H1 (cell line): Measurements from ENCODE around the gene COIL. TPM values are rescaled to one million over a fixed set of nuclear protein-coding genes. Genes with fewer than 3 reads are reported as not detected.

ENCODE experiments used
- CTCF ChIA-PET: fragments of 300-600 bp; sonication (Branson Sonifier 250); formaldehyde crosslinking; loops from one replicate; lab custom pipeline; 2021; ENCODE audit not compliant: partially characterized antibody; lab: Charles Lee
- POLR2A ChIA-PET: fragments of 300-600 bp; sonication (Branson Sonifier 250); formaldehyde crosslinking; loops from one replicate; lab custom pipeline; 2021; ENCODE audit warnings: inconsistent platforms; ENCODE audit not compliant: partially characterized antibody; lab: Charles Lee
- DNase-seq, 2 experiments: peaks; one replicate each; pipeline versions ENCODE4 v3.0.0 to v3.0.0-alpha.2; 2010 to 2022; ENCODE audit warnings: low spot score in 2 of 2, low read depth in 1 of 2, mixed read lengths in 1 of 2
- FAIRE-seq: peaks from 2 replicates; lab custom pipeline; 2011; peaks lifted over from hg19 to GRCh38; lab: Jason Lieb, UNC
- H2AFZ ChIP-seq: 2 replicates; pipeline ENCODE4 v1.8.1; 2012; ENCODE audit warnings: low read length, inconsistent platforms
- H2AK5ac ChIP-seq: 2 replicates; pipeline ENCODE4 v1.6.1; 2013; ENCODE audit warnings: low read depth, low read length
- H2BK120ac ChIP-seq: replicated peaks from 2 replicates; pipeline ENCODE3; 2013; ENCODE audit warnings: low read depth, low read length, inconsistent platforms
- H2BK12ac ChIP-seq: 2 replicates; pipeline ENCODE4 v1.6.1; 2013; ENCODE audit warnings: low read depth, low read length
- H2BK15ac ChIP-seq: 2 replicates; pipeline ENCODE4 v1.6.1; 2013; ENCODE audit warnings: low read length
- H2BK20ac ChIP-seq: 2 replicates; pipeline ENCODE4 v1.6.1; 2013; ENCODE audit warnings: low read length
- H2BK5ac ChIP-seq: 2 replicates; pipeline ENCODE4 v1.6.1; 2013; ENCODE audit warnings: low read depth, low read length
- H3K14ac ChIP-seq: 2 replicates; pipeline ENCODE4 v1.6.1; 2013; ENCODE audit warnings: inconsistent platforms; ENCODE audit not compliant: insufficient read length
- H3K18ac ChIP-seq: 2 replicates; pipeline ENCODE4 v1.6.1; 2013; ENCODE audit warnings: low read length; ENCODE audit errors: extremely low read depth
- H3K23ac ChIP-seq: 2 replicates; pipeline ENCODE4 v1.6.1; 2013; ENCODE audit warnings: inconsistent platforms; ENCODE audit not compliant: insufficient read length
- H3K23me2 ChIP-seq: 2 replicates; pipeline ENCODE4 v1.6.1; 2013; ENCODE audit warnings: low read depth, low read length
- H3K27ac ChIP-seq: 2 replicates; pipeline ENCODE4 v1.6.1; 2011; ENCODE audit warnings: low read depth, low read length, inconsistent platforms
- H3K27me3 ChIP-seq, 4 experiments: replicated peaks in 1 of 4; 1 replicate in 1 of 4; 2 replicates in 3 of 4; pipeline versions ENCODE4 v1.6.1 to v1.8.1; 2011 to 2013; ENCODE audit warnings: low read length in 3 of 4, mild to moderate bottlenecking in 3 of 4, inconsistent platforms in 2 of 4, mixed read lengths in 2 of 4, moderate library complexity in 1 of 4; ENCODE audit not compliant: control insufficient read depth in 3 of 4, insufficient read depth in 3 of 4; ENCODE audit errors: extremely low read depth in 1 of 4
- H3K36me3 ChIP-seq, 4 experiments: 2 replicates each; pipeline versions ENCODE4 v1.6.1 to v1.8.1; 2011 to 2013; ENCODE audit warnings: mild to moderate bottlenecking in 4 of 4, low read length in 3 of 4, moderate library complexity in 2 of 4, control low read depth in 1 of 4, inconsistent platforms in 1 of 4; ENCODE audit not compliant: insufficient read depth in 4 of 4, control insufficient read depth in 2 of 4
- H3K4ac ChIP-seq: replicated peaks from 2 replicates; pipeline ENCODE3; 2013; ENCODE audit warnings: low read length, low read depth, mixed read lengths, inconsistent platforms; ENCODE audit not compliant: insufficient read length
- H3K4me1 ChIP-seq, 4 experiments: replicated peaks in 1 of 4; 1 replicate in 1 of 4; 2 replicates in 3 of 4; pipeline versions ENCODE4 v1.6.1 to v1.8.1; 2011 to 2013; ENCODE audit warnings: low read length in 3 of 4, inconsistent platforms in 2 of 4, mixed read lengths in 1 of 4; ENCODE audit not compliant: insufficient read depth in 4 of 4, control insufficient read depth in 3 of 4
- H3K4me2 ChIP-seq, 2 experiments: 2 replicates each; pipeline versions ENCODE4 v1.6.1 to v1.8.1; 2011 to 2013; ENCODE audit warnings: low read depth in 2 of 2, low read length in 2 of 2, control low read depth in 1 of 2, inconsistent platforms in 1 of 2, mild to moderate bottlenecking in 1 of 2; ENCODE audit not compliant: insufficient read depth in 1 of 2
- H3K4me3 ChIP-seq, 4 experiments: fragments of 200-600, 300-600 bp in 1 of 4; sonication (generic), shearing (Covaris generic), sonication (Bioruptor Twin) in 1 of 4; 2 replicates each; pipeline versions ENCODE4 v1.5.1 to v1.8.1; 2011 to 2016; ENCODE audit warnings: low read length in 4 of 4, low read depth in 3 of 4, control low read depth in 2 of 4, inconsistent platforms in 2 of 4, mild to moderate bottlenecking in 2 of 4, mixed read lengths in 1 of 4, moderate library complexity in 1 of 4; ENCODE audit not compliant: insufficient read depth in 2 of 4; ENCODE audit errors: extremely low read depth in 1 of 4
- H3K56ac ChIP-seq: replicated peaks from 2 replicates; pipeline ENCODE3; 2013; ENCODE audit warnings: low read depth, mild to moderate bottlenecking, mixed read lengths, low read length, inconsistent platforms; ENCODE audit not compliant: insufficient read length
- H3K79me1 ChIP-seq: 2 replicates; pipeline ENCODE4 v1.6.1; 2013; ENCODE audit warnings: low read depth, low read length, control low read depth
- H3K79me2 ChIP-seq, 2 experiments: 2 replicates each; pipeline versions ENCODE4 v1.6.1 to v1.8.1; 2012 to 2013; ENCODE audit warnings: low read length in 2 of 2, mild to moderate bottlenecking in 2 of 2, inconsistent platforms in 1 of 2; ENCODE audit not compliant: insufficient read depth in 2 of 2, control insufficient read depth in 1 of 2
- H3K9ac ChIP-seq, 4 experiments: replicated peaks in 1 of 4; 1 replicate in 1 of 4; 2 replicates in 3 of 4; pipeline versions ENCODE4 v1.6.1 to v1.8.1; 2011 to 2013; ENCODE audit warnings: low read depth in 3 of 4, low read length in 3 of 4, control low read depth in 2 of 4, mild to moderate bottlenecking in 2 of 4, moderate library complexity in 2 of 4, inconsistent platforms in 1 of 4; ENCODE audit errors: extremely low read depth in 1 of 4
- H3K9me3 ChIP-seq, 2 experiments: 2 replicates each; pipeline versions ENCODE4 v1.6.1 to v1.8.1; 2012 to 2013; ENCODE audit warnings: mild to moderate bottlenecking in 2 of 2, moderate library complexity in 2 of 2, control low read depth in 1 of 2, inconsistent platforms in 1 of 2, low read depth in 1 of 2, low read length in 1 of 2, mixed read lengths in 1 of 2; ENCODE audit not compliant: insufficient read depth in 2 of 2
- H4K20me1 ChIP-seq, 2 experiments: replicated peaks in 1 of 2; 2 replicates each; pipeline versions ENCODE3 to v1.8.1; 2011 to 2013; ENCODE audit warnings: inconsistent platforms in 2 of 2, low read length in 2 of 2, mild to moderate bottlenecking in 1 of 2; ENCODE audit not compliant: insufficient read depth in 2 of 2, control insufficient read depth in 1 of 2
- H4K5ac ChIP-seq: 2 replicates; pipeline ENCODE4 v1.6.1; 2013; ENCODE audit warnings: low read length, low read depth, mixed read lengths, inconsistent platforms; ENCODE audit not compliant: insufficient read length
- H4K8ac ChIP-seq: 2 replicates; pipeline ENCODE4 v1.8.0; 2013; ENCODE audit warnings: mild to moderate bottlenecking, moderate library complexity, low read length, inconsistent platforms; ENCODE audit not compliant: insufficient read depth; ENCODE audit errors: extremely low read depth
- H4K91ac ChIP-seq: replicated peaks from 2 replicates; pipeline ENCODE3; 2013; ENCODE audit warnings: low read length, mixed read lengths, inconsistent platforms; ENCODE audit not compliant: insufficient read length
- CHD1 ChIP-seq: IDR thresholded peaks from 2 replicates; pipeline ENCODE4 v1.6.1; 2012; ENCODE audit warnings: low read depth, low read length, improper control_type of control experiment
- E2F6 ChIP-seq: IDR thresholded peaks from 2 replicates; pipeline ENCODE4 v1.6.1; 2012; ENCODE audit warnings: inconsistent platforms
- EGR1 ChIP-seq: IDR thresholded peaks from 2 replicates; pipeline ENCODE4 v1.6.1; 2011; ENCODE audit warnings: low read depth, low read length, borderline replicate concordance
- JUND ChIP-seq: IDR thresholded peaks from 2 replicates; pipeline ENCODE4 v1.6.1; 2011; ENCODE audit warnings: mild to moderate bottlenecking, improper control_type of control experiment, low read length
- SP1 ChIP-seq: IDR thresholded peaks from 2 replicates; pipeline ENCODE4 v1.6.1; 2011; ENCODE audit warnings: low read depth, low read length
- SP4 ChIP-seq: IDR thresholded peaks from 2 replicates; pipeline ENCODE4 v1.6.1; 2012; ENCODE audit warnings: low read length, inconsistent platforms
- TCF12 ChIP-seq: IDR thresholded peaks from 2 replicates; pipeline ENCODE4 v1.6.1; 2011; ENCODE audit warnings: low read depth, mild to moderate bottlenecking, low read length
- WGBS, 2 experiments: shearing (Covaris generic) in 1 of 2; methylation state at CpG; one replicate each; pipeline versions ENCODE4 v1.1.6 to v1.1.7; 2013 to 2015; ENCODE audit warnings: low lambda C conversion rate in 2 of 2, mixed read lengths in 2 of 2, inconsistent platforms in 1 of 2, low coverage in 1 of 2, missing lambda C conversion rate in 1 of 2; ENCODE audit not compliant: insufficient replicate concordance in 2 of 2, insufficient coverage in 1 of 2, insufficient read length in 1 of 2; ENCODE audit errors: extremely low coverage in 1 of 2, missing lambda C conversion rate in 1 of 2; 5-methylcytosine and 5-hydroxymethylcytosine counted together
- polyA plus RNA-seq, 7 experiments: library from polyadenylated mRNA; depleted of rRNA in 3 of 7; stranded (reverse) in 5 of 7; unstranded in 2 of 7; fragments of >200 nt in 5 of 7; fragments of 200-250 nt in 2 of 7; gene quantifications; 1 replicate in 5 of 7; 2 replicates in 1 of 7; 4 replicates in 1 of 7; pipeline versions ENCODE4 v1.2.1 to v1.2.3, GENCODE V29; 2011 to 2013; ENCODE audit warnings: missing spikeins in 2 of 7, mixed read lengths in 2 of 7
- total RNA-seq: library from RNA; stranded (reverse); fragmentation: NEBNext Ultra II Directional; extraction: Animal tissue kit (Norgen Biotek cat#: 25700); gene quantifications from 2 replicates; pipeline ENCODE4 v1.2.1, GENCODE V29; 2021
- TF ChIP-seq, protein P1 (sequence below): IDR thresholded peaks from 2 replicates; pipeline ENCODE4 v1.6.1; 2012; ENCODE audit warnings: low read length, inconsistent platforms
- TF ChIP-seq, protein P2 (sequence below), 3 experiments: IDR thresholded peaks; 1 replicate in 2 of 3; 2 replicates in 1 of 3; pipeline versions ENCODE4 v1.5.1 to v1.6.1; 2011; ENCODE audit warnings: low read length in 3 of 3, mild to moderate bottlenecking in 3 of 3, inconsistent platforms in 2 of 3, low read depth in 1 of 3, moderate library complexity in 1 of 3; ENCODE audit not compliant: insufficient read depth in 1 of 3; ENCODE audit errors: control extremely low read depth in 1 of 3

Gene COIL
- total and polyA plus RNA-seq, 2 of the 8 experiments (the other 6 are each of a cell fraction or from before 2014, with no cell fraction given) = 5.2 to 23.6 TPM

DNA sequence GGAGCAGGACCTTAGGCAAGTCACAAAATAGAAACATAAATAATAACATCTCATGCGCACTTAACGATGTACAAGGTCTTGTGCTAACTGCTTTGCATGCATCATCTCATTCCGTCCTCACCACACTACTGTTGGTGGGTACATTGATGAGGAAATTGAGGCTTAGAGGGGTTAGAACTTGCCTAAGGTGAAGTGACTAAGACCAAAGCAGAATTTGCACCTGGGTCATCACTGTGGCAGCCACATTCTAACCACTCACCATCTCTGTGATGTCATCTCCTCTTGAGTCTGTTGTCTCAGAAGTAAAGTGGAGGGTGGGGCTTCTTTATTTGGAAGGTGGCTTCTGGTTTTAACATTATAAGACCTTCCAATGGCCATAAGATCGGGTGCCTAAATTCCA, 26.6 kb downstream of the COIL start:
- Histone ChIP-seq H3K23ac (no peak overlapping the region), H3K4ac (no peak overlapping the region), H3K36me3 (peaks cover 0 to 35% (median 22%) of the 10 kb centered on the region in 4 experiments; a peak in 6 of 8 replicates), H3K4me2 (no peak overlapping the region), H3K4me1 (no peaks in the 10 kb centered on the region), H3K9me3 (peaks cover 13 to 30% of the 10 kb centered on the region in 2 experiments), H3K9ac (no peak overlapping the region), H2AK5ac (no peak overlapping the region), H3K27ac (no peak overlapping the region), H3K18ac (no peak overlapping the region), H3K79me2 (no peaks in the 10 kb centered on the region)
- DNase-seq = no peak
- POLR2A ChIA-PET = interaction anchor here (1.5 kb wide), 1 partner anchor 18 kb away, joined by 3 read pairs; no protein-coding TSS in a partner anchor
- FAIRE-seq = no peak
- TF ChIP-seq CHD1 = no peak
- no peak for TF ChIP-seq JUND
- no peak for TF ChIP-seq SP4
- TF ChIP-seq, protein P1, sequence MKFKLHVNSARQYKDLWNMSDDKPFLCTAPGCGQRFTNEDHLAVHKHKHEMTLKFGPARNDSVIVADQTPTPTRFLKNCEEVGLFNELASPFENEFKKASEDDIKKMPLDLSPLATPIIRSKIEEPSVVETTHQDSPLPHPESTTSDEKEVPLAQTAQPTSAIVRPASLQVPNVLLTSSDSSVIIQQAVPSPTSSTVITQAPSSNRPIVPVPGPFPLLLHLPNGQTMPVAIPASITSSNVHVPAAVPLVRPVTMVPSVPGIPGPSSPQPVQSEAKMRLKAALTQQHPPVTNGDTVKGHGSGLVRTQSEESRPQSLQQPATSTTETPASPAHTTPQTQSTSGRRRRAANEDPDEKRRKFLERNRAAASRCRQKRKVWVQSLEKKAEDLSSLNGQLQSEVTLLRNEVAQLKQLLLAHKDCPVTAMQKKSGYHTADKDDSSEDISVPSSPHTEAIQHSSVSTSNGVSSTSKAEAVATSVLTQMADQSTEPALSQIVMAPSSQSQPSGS = no peak
- no peak for TF ChIP-seq TCF12
- TF ChIP-seq EGR1 = no peak
- no peak for TF ChIP-seq SP1
- TF ChIP-seq E2F6 = no peak
- TF ChIP-seq, protein P2, sequence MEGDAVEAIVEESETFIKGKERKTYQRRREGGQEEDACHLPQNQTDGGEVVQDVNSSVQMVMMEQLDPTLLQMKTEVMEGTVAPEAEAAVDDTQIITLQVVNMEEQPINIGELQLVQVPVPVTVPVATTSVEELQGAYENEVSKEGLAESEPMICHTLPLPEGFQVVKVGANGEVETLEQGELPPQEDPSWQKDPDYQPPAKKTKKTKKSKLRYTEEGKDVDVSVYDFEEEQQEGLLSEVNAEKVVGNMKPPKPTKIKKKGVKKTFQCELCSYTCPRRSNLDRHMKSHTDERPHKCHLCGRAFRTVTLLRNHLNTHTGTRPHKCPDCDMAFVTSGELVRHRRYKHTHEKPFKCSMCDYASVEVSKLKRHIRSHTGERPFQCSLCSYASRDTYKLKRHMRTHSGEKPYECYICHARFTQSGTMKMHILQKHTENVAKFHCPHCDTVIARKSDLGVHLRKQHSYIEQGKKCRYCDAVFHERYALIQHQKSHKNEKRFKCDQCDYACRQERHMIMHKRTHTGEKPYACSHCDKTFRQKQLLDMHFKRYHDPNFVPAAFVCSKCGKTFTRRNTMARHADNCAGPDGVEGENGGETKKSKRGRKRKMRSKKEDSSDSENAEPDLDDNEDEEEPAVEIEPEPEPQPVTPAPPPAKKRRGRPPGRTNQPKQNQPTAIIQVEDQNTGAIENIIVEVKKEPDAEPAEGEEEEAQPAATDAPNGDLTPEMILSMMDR (IDR thresholded peaks at IDR 0.05; ENCODE audit: control extremely low read depth in 1 of 3, insufficient read depth in 1 of 3, low read depth in 1 of 3, low read length in 3 of 3) = no peak
- TF ChIP-seq, all 59 proteins: peak for 0
- no peaks in the 10 kb centered on the region for H3K23me2 ChIP-seq
- H2BK5ac ChIP-seq = no peak overlapping the region
- no peak overlapping the region for H2BK20ac ChIP-seq
- no peak overlapping the region for H4K8ac ChIP-seq
- H2BK12ac ChIP-seq = no peak overlapping the region
- no peaks in the 10 kb centered on the region for H3K27me3 ChIP-seq
- no peak overlapping the region for H2AFZ ChIP-seq
- CTCF ChIA-PET = no interaction called here
- H2BK120ac ChIP-seq = no peak overlapping the region
- no peak overlapping the region for H2BK15ac ChIP-seq
- no peak overlapping the region for H3K4me3 ChIP-seq
- H3K14ac ChIP-seq = no peak overlapping the region
- no peak overlapping the region for H4K5ac ChIP-seq
- no peak overlapping the region for H3K56ac ChIP-seq
- WGBS, 2 experiments = 91% methylated on average over 4 of the region's 4 CpGs; no CpG with 5 or more reads in 1 of the 2 experiments
- H4K91ac ChIP-seq = no peak overlapping the region
- H3K79me1 ChIP-seq = no peaks in the 10 kb centered on the region
- H4K20me1 ChIP-seq = no peaks in the 10 kb centered on the region
